HG02870 (cell line): ENCODE measurements around the gene KAT7.

ENCODE experiments used
- ATAC-seq: cut with Tn5 transposase; IDR thresholded peaks from one replicate; pipeline ENCODE4 v1.9.1; 2021; ENCODE audit warnings: mild to moderate bottlenecking, moderate library complexity; ENCODE audit not compliant: unreplicated experiment

KAT7 gene

DNA sequence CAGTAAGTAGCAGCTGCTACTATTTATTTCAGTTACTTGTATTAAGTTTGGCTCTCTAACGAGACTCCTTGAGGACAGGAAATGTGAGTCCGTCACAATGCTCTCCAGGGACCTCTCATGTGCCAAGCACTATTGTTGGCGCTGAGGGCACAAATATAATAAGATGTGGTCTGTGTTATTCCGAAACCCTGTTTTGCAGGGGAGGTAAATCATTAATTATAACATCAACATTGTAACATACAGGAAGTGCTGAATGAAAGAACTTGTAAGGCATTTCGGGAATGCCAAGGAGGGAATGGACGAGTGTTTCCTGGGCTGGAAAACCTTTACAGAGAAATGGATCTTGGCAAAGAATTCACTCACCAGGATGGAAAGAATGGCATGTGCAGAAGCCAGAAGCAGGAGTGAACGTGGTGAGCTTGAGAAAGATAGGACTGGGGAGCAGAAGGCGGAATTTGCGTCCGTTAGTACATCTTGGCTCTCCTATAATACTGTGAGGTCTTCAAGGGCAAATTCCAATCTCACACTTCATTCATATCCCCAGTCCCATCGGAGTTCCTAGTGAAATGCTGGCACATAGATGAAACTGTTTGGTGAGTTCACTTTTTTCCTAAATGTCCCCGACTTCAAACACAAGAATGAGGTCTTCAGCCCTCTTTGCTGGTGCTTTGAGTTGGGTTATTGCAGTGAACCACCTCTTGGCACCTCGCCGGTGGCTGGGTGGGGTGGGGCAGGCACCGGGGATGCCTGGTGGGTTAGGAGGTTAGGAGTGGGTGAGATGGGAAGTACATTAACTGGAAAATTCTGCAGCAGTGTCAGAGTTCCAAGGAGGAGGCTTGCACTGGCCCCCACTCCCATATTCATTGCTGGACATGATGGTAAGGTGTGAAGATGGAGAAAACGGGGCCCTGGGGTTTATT, 47.9 kb downstream of the KAT7 start:
- no peak for ATAC-seq

DNA sequence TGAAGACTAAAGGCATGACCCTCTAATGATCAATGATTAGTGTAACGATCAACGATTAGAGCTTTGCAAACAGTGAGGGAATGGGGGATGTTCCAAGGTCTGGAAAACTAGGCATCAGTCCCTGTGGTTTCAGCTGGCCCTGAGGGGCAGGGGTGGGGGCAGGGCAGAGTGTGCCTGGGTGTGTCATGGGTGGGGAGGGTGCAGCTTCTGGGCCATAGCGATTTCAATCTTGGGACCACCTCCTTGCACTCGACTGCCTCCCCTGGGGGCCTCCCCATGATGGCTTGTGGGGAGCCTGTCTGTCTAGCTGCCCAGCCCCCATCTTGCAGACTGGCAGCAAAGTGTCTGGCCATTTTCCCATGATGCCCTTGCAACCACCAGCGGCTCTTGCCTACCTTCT, 51.0 kb downstream of the KAT7 start:
- ATAC-seq, result no peak

- ATAC-seq, result no peak
These were observed 53.1 kb downstream of the KAT7 start for GRCh38 chr17:49841548-49841947.

DNA sequence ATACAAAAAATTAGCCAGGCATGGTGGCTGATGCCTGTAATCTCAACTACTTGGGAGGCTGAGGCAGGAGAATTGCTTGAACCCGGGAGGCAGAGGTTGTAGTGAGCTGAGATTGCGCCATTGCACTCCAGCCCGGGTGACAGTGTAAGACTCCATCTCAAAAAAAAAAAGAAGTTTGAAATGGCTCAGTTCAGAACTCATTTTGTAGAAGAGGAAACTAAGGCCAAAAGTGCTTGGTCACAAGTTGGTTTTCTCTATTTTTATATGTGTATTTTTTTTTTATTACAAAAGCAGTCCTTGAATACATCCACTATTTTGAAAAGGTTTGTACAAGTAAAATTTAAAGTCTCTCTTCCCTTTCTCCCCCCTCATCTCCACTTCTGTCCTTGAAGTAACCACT, 53.9 kb downstream of the KAT7 start:
- no peak for ATAC-seq

DNA sequence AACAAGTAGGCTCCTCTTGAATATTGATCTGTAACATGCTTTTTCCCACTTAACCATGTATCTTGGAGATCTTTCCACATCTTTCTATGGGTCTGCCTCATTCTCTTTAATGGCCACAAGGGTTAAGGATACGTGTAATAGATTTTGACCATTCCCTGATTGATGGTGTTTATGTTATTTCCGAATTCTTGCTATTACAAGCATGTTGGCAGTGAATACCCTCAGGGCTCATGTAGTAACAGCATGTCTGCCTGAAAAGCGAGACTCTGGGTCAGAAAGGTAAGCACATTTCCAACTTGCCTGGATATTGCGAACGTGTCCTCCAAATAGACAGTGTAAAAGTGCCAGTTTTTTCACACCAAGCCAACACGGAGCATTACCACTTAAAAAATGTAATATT, 54.4 kb downstream of the KAT7 start:
- no peak for ATAC-seq

- no peak for ATAC-seq
These were observed 55.4 kb downstream of the KAT7 start for GRCh38 chr17:49843774-49844350.

- no peak for ATAC-seq
These were observed 56.8 kb downstream of the KAT7 start for GRCh38 chr17:49845321-49845720.

GRCh38 chr17:49846938-49847712, 58.6 kb downstream of the KAT7 start:
- ATAC-seq, result no peak

GRCh38 chr17:49848019-49848473, 59.6 kb downstream of the KAT7 start, which contains the start of gene TAC4:
Gene TAC4, minus strand, starts transcription at chr17:49848069. Its CDS starts 52 bp downstream, at chr17:49848017.
- ATAC-seq, result no peak

GRCh38 chr17:49848739-49849138, 60.3 kb downstream of the KAT7 start:
- no peak for ATAC-seq

GRCh38 chr17:49850218-49850610, 61.7 kb downstream of the KAT7 start:
- ATAC-seq, result no peak

GRCh38 chr17:49850772-49851386, 62.4 kb downstream of the KAT7 start:
- no peak for ATAC-seq

DNA sequence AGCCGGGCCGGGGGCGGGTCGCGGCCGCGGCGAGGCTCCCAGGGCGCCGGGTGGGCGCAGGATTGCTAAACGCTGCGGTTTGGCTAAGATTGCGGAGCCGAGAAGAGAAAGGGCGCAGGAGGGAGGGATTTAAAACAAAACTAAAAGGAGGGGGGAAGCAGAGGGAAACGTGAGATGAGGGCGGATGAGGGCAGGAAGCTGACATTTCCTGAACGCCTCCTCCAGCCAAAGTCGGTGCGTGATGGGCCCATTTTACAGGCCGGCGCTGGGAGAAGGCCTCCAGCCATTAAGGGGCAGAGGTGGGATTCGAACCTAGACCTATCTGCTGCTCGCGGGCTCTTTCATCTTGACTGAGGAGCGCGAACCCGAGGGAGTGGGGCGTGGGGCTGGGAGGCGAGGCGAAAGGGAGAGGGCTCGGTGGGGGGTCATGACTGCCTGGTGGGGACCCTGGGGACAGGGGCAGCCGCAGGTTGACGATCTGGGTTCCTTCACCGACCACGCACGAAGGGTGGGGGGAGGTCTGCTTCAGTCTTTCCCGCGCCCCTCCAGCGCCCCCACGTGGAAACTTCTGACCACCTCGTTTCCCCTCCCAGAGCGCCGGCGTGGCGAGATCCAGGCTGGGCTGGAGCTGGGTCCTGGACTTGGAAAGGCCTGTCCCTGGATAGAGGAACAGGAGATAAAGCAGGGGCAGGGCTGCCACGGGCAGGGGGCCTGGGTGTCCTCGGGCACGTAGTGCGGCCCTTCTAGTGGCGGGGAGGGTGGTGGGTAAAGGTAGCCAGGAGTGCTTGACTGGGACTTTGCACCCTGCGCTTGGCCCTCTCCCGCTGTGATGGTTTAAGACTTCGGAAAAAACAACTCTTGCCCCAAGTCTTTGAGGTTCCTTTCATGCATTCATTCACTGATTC, 63.2 kb downstream of the KAT7 start:
- ATAC-seq, result no peak

DNA sequence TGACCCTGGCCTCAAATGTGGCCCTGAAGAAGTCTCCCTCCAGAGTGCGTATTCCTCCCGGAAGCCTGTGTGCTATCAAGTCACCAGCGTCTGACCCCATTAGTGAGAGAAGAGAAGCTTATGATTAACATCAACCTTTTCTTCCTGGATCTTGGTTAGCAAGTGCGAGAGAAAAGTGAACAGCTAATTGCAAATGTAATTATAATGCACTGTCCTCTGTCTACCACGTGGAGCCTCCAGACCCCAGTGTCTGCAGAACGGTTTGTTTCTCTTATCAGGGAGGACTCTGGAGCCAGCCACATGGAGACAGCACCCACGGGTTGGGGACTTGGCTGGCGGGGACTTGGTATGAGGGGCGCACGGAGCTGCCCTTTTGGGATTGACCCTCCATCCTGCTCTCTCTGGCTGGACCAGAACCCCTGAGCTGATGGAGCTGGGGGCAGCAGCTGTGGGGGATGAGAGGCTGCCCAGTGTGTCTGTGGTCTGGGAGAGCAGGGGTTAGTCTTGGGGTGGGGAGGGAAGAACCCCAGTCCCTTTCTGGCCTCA, 65.1 kb downstream of the KAT7 start:
- ATAC-seq, result no peak

DNA sequence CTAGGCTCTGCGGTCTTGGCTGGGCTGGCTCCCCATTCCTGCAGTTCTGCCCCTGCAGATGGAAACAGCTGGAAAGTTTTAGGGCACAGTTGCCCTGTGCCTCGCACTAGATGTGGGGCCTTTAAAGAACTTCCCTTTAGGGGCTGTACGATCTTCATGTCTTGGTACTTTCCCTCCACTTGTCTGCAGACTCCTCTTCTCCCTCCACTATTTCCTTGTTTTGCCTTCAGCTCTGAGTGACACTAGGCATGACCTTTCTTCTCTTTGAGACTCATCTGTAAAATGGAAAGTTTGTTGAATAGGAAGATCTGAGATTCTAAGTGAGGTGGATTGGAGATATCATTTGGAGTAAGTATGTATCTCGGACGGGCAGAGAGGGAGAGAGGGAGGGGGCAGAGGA, 65.6 kb downstream of the KAT7 start:
- ATAC-seq, result no peak

- no peak for ATAC-seq
These were observed 70.3 kb downstream of the KAT7 start for GRCh38 chr17:49858796-49859195.

DNA sequence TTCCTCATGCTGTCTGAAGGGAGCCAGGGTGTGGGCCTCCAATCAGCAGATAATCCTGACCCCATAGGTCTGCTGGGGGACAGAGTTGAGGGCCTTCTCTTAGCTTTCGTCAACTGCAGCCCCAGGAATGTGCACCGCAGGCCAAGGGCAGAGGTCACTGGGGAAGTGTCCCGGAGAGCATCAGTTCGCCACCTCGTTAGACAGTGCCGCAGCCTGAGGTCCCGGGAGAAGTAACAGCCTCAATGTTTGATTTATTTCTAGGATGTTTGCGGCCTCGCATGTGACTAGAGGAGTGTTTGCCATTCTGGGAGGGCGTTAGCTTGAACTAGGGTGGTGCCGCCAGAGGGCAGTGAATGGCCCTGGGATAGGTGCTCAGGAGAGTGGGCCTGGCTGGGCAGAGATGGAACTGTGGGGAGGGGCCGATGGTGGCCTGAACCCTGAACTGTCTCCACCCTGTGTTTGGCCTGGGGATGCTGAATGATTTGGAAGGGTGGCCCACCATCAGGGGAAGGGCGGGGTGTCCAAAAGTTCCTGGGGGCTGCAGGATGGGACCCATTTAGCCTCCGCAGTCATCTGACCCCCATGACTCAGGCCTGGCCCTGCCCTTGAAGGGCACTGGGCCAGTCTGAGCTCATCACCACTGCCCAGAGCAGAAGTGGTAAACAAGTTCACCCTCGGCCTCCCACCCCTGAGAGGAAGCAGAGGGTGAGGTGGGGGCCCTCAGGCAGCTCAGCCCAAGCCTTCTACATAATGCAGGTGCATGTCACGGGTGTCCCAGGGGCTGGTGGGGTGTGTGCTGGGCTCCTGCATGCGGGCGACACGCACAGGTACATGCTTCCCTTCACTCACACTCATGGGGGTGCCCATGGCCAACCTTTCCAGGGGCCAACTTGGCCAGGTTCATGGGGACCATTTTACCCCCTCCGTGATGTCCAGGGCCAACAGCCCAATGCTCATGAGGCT, 71.8 kb downstream of the KAT7 start:
- ATAC-seq, result no peak

- no peak for ATAC-seq
These were observed 72.8 kb downstream of the KAT7 start for GRCh38 chr17:49861150-49861884.
